ENCODE measurements around the gene STK26. TPM values are rescaled to one million over a fixed set of nuclear protein-coding genes. Genes with fewer than 3 reads are reported as not detected.

Gene STK26
- total RNA-seq, 1 donor from 2014 or later = 10.6 TPM

DNA sequence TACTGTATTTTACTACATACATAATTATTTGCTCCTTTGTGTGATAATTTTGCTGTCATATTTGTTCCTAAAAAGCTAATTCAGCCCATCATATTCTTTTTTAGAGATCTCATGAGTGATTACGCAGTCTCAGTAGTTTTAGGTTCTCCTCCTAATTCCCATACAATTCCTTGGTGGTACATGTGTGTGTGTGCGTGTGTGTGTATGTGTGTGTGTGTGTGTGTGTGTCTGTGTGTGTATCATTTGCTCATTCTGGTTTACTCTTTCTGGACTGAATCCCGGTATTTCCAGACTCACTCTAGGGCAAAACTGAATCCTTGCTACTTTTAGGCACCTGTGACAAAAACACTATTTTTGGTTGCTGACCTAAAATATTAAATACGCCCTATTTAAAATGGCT, 34.9 kb downstream of the STK26 start:
- DNase-seq = no peak
- H3K4me1 ChIP-seq = no peaks in the 10 kb centered on the region
- TF ChIP-seq, protein P1, sequence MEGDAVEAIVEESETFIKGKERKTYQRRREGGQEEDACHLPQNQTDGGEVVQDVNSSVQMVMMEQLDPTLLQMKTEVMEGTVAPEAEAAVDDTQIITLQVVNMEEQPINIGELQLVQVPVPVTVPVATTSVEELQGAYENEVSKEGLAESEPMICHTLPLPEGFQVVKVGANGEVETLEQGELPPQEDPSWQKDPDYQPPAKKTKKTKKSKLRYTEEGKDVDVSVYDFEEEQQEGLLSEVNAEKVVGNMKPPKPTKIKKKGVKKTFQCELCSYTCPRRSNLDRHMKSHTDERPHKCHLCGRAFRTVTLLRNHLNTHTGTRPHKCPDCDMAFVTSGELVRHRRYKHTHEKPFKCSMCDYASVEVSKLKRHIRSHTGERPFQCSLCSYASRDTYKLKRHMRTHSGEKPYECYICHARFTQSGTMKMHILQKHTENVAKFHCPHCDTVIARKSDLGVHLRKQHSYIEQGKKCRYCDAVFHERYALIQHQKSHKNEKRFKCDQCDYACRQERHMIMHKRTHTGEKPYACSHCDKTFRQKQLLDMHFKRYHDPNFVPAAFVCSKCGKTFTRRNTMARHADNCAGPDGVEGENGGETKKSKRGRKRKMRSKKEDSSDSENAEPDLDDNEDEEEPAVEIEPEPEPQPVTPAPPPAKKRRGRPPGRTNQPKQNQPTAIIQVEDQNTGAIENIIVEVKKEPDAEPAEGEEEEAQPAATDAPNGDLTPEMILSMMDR (IDR thresholded peaks at IDR 0.05) = no peak
- no peaks in the 10 kb centered on the region for H3K36me3 ChIP-seq
- intact Hi-C loops (cut with DNase I) = no loop called here
- no peaks in the 10 kb centered on the region for H3K27me3 ChIP-seq (ENCODE audit: low read depth)
- no peak for ATAC-seq
- no peak overlapping the region for H3K27ac ChIP-seq
- H3K4me3 ChIP-seq = no peak overlapping the region
- no peaks in the 10 kb centered on the region for H3K9me3 ChIP-seq

DNA sequence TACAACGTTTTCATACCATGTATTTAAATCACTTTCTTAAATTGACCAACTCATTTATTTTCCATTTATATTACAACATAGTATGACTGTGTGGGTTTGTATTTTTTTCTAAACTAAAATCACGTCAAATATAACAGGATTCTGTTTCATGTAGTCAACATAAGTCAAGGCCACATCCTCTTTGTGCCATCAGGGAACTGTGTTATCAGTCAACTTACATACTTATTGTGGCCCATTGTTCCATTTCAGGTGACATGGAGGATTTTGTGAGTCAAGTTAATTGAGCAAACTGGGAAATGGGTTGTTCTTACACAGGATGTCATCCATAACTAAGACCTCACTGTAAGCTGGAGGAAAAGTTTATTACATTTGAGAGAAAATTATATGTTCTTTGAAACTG, 35.9 kb downstream of the STK26 start:
- no peak for DNase-seq
- Histone ChIP-seq H3K4me3 (no peak overlapping the region), H3K4me1 (no peaks in the 10 kb centered on the region), H3K9me3 (no peaks in the 10 kb centered on the region), H3K36me3 (no peaks in the 10 kb centered on the region), H3K27me3 (ENCODE audit: low read depth) (no peaks in the 10 kb centered on the region), H3K27ac (no peak overlapping the region)
- TF ChIP-seq, protein P1 (IDR thresholded peaks at IDR 0.05) = no peak
- no peak for ATAC-seq
- intact Hi-C loops (cut with DNase I) = no loop called here

DNA sequence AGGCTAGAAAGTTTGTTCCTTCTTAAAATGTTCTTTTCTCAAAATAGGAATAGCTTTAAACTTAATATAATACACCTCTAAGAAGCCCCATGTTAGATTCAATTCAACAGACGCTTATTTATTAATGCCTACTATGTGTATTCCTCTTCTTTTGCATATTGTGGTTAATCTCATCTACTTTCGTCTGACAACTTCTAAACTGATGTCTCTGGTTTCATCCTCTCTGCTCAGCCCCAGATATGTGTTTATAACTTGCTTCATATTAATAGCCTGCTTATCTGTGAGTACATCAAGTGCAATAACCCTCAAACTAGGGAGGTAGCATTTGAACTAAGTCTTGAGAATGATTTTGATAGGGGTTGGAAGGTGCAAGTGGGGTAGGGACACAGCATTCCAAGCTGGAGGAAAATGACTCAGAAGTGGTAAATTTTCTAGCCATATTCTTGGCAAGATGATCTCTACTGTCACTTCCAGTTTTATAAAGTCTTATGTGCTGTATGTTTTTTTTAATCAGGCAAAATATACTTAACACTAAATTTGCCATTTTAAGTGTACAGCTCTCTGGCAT, 37.0 kb downstream of the STK26 start:
- Histone ChIP-seq H3K36me3 (no peaks in the 10 kb centered on the region), H3K27me3 (ENCODE audit: low read depth) (no peaks in the 10 kb centered on the region), H3K4me3 (no peak overlapping the region), H3K9me3 (no peaks in the 10 kb centered on the region), H3K4me1 (no peaks in the 10 kb centered on the region), H3K27ac (no peak overlapping the region)
- no peak for ATAC-seq
- intact Hi-C loops (cut with DNase I) = no loop called here
- TF ChIP-seq, protein P1 (IDR thresholded peaks at IDR 0.05) = no peak
- DNase-seq = no peak

DNA sequence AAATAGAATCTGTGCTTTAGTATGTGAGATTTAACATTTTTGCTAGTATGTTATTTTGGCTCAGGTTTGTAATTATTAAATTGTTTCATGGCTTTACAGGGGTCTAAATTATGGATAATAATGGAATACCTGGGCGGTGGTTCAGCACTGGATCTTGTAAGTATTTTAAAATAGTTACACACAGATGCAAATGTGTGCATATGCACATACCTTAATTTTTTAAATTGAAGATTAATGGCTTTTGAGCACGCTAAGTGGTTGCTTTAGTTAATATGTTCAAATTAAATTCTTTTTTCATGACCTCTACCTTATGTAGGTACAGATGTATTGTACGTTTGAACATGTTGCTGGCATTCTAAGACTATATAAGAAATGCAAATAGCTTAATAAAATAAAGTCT, 40.2 kb downstream of the STK26 start:
- no peak for DNase-seq
- no peaks in the 10 kb centered on the region for H3K9me3 ChIP-seq
- H3K4me3 ChIP-seq = no peak overlapping the region
- no peak for ATAC-seq
- intact Hi-C loops (cut with DNase I) = no loop called here
- TF ChIP-seq, protein P1 (IDR thresholded peaks at IDR 0.05) = no peak
- no peaks in the 10 kb centered on the region for H3K27me3 ChIP-seq (ENCODE audit: low read depth)
- no peaks in the 10 kb centered on the region for H3K4me1 ChIP-seq
- H3K36me3 ChIP-seq = no peaks in the 10 kb centered on the region
- H3K27ac ChIP-seq = no peak overlapping the region

DNA sequence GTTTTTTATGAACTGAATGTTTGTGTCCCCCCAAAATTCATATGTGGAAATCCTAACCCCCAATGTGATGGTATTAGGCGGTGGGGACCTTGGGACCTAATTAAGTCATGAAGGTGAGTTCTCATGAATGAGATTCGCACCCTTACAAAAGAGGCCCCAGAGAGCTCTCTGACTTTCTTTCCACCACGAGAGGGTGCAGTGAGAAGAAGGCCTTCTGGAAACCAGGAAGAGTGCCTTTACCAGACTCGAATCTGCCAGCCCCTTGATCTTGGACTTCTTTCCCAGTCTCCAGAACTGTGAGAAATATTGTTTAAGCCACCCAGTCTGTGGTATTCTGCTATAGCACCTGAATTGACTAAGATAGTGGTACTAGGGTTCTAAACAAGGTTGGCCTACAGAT, 40.8 kb downstream of the STK26 start:
- H3K27me3 ChIP-seq (ENCODE audit: low read depth) = no peaks in the 10 kb centered on the region
- intact Hi-C loops (cut with DNase I) = no loop called here
- ATAC-seq = no peak

More for the DNA sequence above, 40.8 kb downstream of the STK26 start:
- TF ChIP-seq, protein P1 (IDR thresholded peaks at IDR 0.05) = no peak
- Histone ChIP-seq H3K36me3 (no peaks in the 10 kb centered on the region), H3K4me3 (no peak overlapping the region), H3K4me1 (no peaks in the 10 kb centered on the region), H3K27ac (no peak overlapping the region), H3K9me3 (no peaks in the 10 kb centered on the region)
- DNase-seq = no peak
